Activated CD4-positive, alpha-beta T cell treated with anti-CD3 and anti-CD28 coated beads, Interleukin-2, amount 50 U/mL, for 48 hours (primary cell): ENCODE measurements around the gene DDX1.
"Not testable (repeated sequence)": the region's sequence is repeated elsewhere in the genome, so short reads cannot be mapped to it uniquely, and the experiment has no call there.

Experiments used
- DNase-seq, 2 experiments: peaks; one replicate each; pipeline ENCODE4 v3.0.0-alpha.2; 2020

Gene DDX1

DNA sequence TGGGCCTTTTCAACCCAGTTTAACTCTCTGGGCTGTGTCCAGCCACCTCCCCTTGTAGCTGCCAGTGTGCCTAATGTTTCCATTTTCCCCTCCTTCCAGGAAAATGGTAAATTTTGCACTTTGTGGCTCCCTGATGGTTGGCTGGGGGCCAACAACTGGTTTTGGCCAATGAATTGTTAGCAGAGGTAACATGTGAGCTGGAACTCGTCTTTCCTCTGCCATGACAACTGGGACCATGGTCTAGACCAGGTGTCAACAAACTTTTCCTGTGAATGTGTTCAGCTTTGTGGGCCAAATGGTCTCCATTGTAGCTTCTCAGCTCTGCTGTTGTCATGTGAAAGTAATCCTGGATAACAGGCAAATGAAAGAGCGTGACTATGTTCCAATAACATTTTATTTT, 87.2 kb downstream of the DDX1 start:
- no peak for DNase-seq

DNA sequence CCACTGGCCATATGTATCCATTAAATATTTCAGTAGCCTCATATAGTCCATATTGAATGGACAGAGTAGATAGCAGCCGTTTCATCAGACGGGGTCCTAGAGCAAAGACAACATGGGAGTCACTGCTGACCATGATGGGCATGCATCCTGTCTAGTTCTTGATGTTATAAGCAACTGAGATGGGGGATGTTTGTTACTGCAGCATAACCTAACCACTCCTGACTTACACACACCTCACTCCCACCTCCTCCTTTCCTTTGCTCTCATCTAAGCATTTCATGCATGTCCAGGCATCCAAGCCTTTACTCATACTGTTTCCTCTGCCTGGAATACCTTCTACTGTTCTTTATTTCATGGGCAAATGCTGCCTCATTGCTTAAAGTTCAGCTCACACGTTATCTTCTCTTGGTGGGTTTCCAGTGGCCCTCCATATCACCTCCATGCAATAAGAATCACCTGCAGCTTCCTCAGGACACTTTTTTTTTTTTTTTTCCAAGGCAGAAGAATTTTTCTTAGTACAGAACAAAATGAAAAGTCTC, 87.8 kb downstream of the DDX1 start:
- no peak for DNase-seq

DNA sequence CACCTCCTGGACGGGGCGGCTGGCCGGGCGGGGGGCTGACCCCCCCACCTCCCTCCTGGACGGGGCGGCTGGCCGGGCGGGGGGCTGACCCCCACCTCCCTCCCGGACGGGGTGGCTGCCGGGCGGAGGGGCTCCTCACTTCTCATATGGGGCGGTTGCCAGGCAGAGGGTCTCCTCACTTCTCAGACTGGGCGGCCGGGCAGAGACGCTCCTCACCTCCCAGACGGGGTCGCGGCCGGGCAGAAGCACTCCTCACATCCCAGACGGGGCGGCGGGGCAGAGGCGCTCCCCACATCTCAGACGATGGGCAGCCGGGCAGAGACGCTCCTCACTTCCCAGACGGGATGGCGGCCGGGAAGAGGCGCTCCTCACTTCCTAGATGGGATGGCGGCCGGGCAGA, 88.5 kb downstream of the DDX1 start:
- DNase-seq: not testable (repeated sequence)
